H4 (cell line): ENCODE data around the gene OR8K3. TPM values are rescaled to one million over a fixed set of nuclear protein-coding genes. Genes with fewer than 3 reads are reported as not detected.

ENCODE experiments used
- DNase-seq: peaks from one replicate; pipeline ENCODE4 v3.0.0-alpha.2; 2015; ENCODE audit warnings: low spot score
- total RNA-seq: library from RNA; depleted of rRNA; stranded (reverse); fragments of >200 nt; shearing (Covaris generic); gene quantifications from 2 replicates; pipeline ENCODE4 v1.2.3, GENCODE V29; 2014; rRNA removed

OR8K3 gene
- not detected in 2 replicates for total RNA-seq

DNA sequence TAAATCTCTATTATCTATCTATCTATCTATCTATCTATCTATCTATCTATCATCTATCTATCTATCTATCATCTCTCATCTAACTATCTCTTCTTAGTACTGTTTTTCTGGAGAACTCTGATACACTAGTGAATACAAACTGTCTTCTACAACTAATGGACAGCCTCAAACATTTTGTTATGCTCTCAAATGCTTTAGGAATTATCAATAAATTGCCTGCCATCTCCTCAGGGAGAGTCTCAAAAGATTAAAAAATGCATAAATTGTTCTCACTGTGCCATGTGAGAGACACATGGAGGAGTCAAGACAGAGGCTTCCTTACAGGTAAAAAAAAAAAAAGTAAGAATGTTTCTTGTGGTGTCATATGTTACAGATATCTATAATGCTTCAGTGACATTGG is at the start of gene OR8K3:
TSS of gene OR8K3 (plus strand) at position 301 of the 400 bp plus-strand sequence. CDS start 3,163 bp downstream, outside the sequence.
- no peak for DNase-seq

- no peak for DNase-seq
Measured at GRCh38 chr11:56271092-56271491, 43.9 kb upstream of the OR8K3 start.

DNA sequence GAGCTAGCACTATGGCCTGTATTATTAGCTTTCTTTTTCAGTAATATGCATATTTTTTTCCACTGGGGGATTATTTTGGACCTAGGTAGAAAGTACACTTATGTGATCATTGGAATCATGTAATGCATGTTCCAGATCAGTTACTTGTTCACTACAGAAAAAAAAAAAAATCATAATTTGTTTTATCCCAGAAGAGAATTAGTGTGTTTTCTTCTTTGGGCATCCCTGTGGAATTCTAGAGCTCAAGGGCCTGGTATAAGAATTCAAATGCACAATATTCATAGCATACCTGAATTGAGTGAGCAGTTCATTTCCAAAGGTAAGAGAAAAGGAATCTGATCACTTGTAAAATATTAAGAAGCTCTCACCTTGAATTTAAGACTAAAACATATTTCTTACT is 41.1 kb upstream of the OR8K3 start, which contains the start of gene OR5T1:
TSS of gene OR5T1 (plus strand) at position 301 of the 400 bp plus-strand sequence. CDS start 1,485 bp downstream, outside the sequence.
- DNase-seq: no peak

DNA sequence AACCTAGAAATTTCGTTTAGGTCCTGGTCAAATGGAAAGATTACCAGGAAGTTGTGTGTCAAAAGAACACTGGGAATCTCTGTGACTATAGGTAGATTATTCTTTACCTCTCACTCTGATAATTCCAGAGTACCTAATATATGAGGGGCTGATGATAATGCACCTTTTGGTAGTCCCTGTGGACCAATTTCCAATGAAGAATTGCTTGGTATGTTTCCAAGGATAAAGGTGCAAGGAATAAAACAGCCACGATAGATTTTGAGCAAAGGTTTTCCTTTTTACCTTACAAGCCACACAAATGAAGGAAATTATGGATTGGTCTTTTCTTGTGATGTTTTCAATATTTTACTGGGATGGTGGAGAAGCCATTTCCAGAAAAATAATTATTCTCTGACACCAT is 22.8 kb upstream of the OR8K3 start, which contains the start of gene OR8H1:
TSS of gene OR8H1 (minus strand) at position 101 of the 400 bp plus-strand sequence. CDS start 1,192 bp downstream, outside the sequence.
- DNase-seq: no peak

DNA sequence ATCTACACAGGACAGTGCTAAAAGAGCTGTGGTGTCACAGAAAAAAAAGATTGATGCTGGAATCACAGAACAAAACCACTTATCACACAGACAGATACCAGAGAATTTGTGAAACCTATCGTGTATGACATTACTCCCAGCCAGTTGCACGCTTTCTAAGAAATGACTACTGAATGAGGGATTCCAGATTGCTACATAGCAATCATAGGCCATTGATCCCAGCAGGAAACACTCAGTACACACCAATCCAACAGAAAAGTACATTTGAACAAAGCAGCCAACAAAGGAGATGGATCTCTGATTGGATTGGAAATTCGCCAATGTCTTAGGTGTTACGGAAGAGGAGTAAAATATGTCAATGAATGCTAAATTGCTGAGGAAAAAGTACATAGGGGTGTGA is 18.0 kb upstream of the OR8K3 start:
- DNase-seq: no peak

DNA sequence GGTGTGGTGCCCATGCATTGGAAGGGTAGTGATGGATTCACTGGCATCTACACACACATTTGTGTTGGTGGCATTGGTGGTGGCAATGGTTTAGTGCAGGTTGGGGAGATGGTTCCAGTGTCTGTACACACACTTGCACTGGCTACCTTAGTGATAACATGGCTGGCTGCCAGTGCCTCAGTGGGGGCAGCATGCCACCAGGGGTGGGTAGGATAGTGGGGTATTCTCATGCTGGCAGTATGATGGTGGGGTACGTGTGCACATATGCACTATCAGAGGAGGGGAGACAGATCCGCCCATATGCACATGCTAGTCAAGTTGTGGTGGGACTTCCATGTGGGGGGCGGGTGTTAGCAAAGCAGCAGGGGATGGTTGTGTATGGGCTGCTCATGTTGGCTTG is 7.1 kb upstream of the OR8K3 start:
- no peak for DNase-seq

GRCh38 chr11:56331861-56332491 is 17.0 kb downstream of the OR8K3 start:
- peak; percentile 4 for DNase-seq

DNA sequence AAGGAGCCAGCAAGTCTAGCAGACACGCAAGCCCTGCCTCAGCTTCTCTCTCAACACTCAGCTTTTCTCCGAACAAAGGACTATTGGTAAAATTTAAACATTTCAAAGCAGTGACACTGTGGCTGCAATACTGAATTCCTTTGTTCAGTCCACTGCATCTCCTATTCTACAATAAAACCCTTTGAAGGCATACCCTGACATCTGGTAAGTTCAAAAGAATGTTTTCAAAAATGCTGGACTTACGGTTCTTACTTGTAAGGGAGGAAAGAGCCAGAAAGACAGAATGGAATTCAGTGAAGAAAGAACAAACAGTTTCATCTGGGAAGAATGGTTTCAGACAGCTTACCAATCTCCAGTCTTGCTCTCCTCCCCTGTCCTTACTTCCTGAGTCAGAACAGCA is 18.2 kb downstream of the OR8K3 start:
- DNase-seq: no peak

GRCh38 chr11:56340289-56340688 is 25.3 kb downstream of the OR8K3 start:
- DNase-seq: no peak

- DNase-seq: no peak
Measured at GRCh38 chr11:56345739-56346138, 30.8 kb downstream of the OR8K3 start, which contains the start of gene OR8K1. OR8K1 (plus strand) TSS chr11:56346039; CDS start chr11:56346039, 0 bp downstream.

GRCh38 chr11:56353991-56354390 is 39.0 kb downstream of the OR8K3 start, which contains the start of gene OR8J1:
OR8J1 (plus strand) TSS chr11:56354291; CDS start chr11:56360247, 5,956 bp downstream.
- DNase-seq: no peak

Other genes with a start within 250 kb of the OR8K3 start
- not detected in 2 replicates for gene OR8I2, start 221.8 kb upstream of the OR8K3 start, total RNA-seq
- gene OR8H2, start 211.5 kb upstream of the OR8K3 start, total RNA-seq: not detected in 2 replicates
- not detected in 2 replicates for gene OR8H3, start 192.8 kb upstream of the OR8K3 start, total RNA-seq
- gene OR8J3, start 174.9 kb upstream of the OR8K3 start, total RNA-seq: not detected in 2 replicates
- not detected in 2 replicates for gene OR8K5, start 154.8 kb upstream of the OR8K3 start, total RNA-seq
- gene OR5J2, start 138.5 kb upstream of the OR8K3 start, total RNA-seq: not detected in 2 replicates
- gene OR5T2, start 80.9 kb upstream of the OR8K3 start, total RNA-seq: not detected in 2 replicates
- not detected in 2 replicates for gene OR5T3, start 62.9 kb upstream of the OR8K3 start, total RNA-seq
- gene OR5T1, start 41.0 kb upstream of the OR8K3 start, total RNA-seq: not detected in 2 replicates
- gene OR8H1, start 22.9 kb upstream of the OR8K3 start, total RNA-seq: not detected in 2 replicates
- not detected in 2 replicates for gene OR8K1, start 30.9 kb downstream of the OR8K3 start, total RNA-seq
- gene OR8J1, start 39.1 kb downstream of the OR8K3 start, total RNA-seq: not detected in 2 replicates
- not detected in 2 replicates for gene OR8U1, start 60.5 kb downstream of the OR8K3 start, total RNA-seq
- gene OR5AL1, start 97.6 kb downstream of the OR8K3 start, total RNA-seq: not detected in 2 replicates
- gene OR5M3, start 158.2 kb downstream of the OR8K3 start, total RNA-seq: not detected in 2 replicates
- gene OR5M8, start 176.2 kb downstream of the OR8K3 start, total RNA-seq: not detected in 2 replicates
- not detected in 2 replicates for gene OR5M11, start 228.1 kb downstream of the OR8K3 start, total RNA-seq